SU-DHL-6 (cell line): ENCODE data around the gene PFN4.

Source experiments
- H2AFZ ChIP-seq: fragments of 200-600 bp; sonication (generic); 2 replicates; pipeline ENCODE4 v1.6.1; 2014; ENCODE audit warnings: low read depth, mild to moderate bottlenecking, moderate library complexity, mixed read lengths, antibody characterized with exemption, low read length; ENCODE audit not compliant: severe bottlenecking
- H3F3A ChIP-seq: fragments of 200-600 bp; shearing (Covaris generic); 2 replicates; pipeline ENCODE4 v1.6.0; 2016; ENCODE audit warnings: antibody characterized with exemption, mild to moderate bottlenecking; ENCODE audit not compliant: insufficient read depth
- H3K27ac ChIP-seq: fragments of 200-600 bp; sonication (generic); 2 replicates; pipeline ENCODE4 v1.5.1; 2016; ENCODE audit warnings: low read depth, mild to moderate bottlenecking, low read length, moderate library complexity, mixed read lengths
- H3K27me3 ChIP-seq: fragments of 200-600 bp; sonication (generic), shearing (Covaris generic); 2 replicates; pipeline ENCODE4 v1.6.0; 2014; ENCODE audit warnings: mild to moderate bottlenecking, low read length
- H3K36me3 ChIP-seq: fragments of 200-600 bp; sonication (generic); 2 replicates; pipeline ENCODE4 v1.6.1; 2014; ENCODE audit warnings: mild to moderate bottlenecking, low read length, mixed read lengths
- H3K4me2 ChIP-seq: fragments of 300-600, 200-600 bp; shearing (Covaris generic), sonication (generic); 2 replicates; pipeline ENCODE4 v1.6.0; 2014; ENCODE audit warnings: low read length, low read depth, mild to moderate bottlenecking; ENCODE audit not compliant: poor library complexity, severe bottlenecking
- H3K4me3 ChIP-seq: fragments of 200-600 bp; sonication (generic); 2 replicates; pipeline ENCODE4 v1.5.1; 2014; ENCODE audit warnings: antibody characterized with exemption, low read length, mild to moderate bottlenecking, mixed read lengths; ENCODE audit not compliant: insufficient read depth, poor library complexity, severe bottlenecking
- H3K79me2 ChIP-seq: fragments of 200-600 bp; sonication (generic); 2 replicates; pipeline ENCODE4 v1.6.1; 2014; ENCODE audit warnings: mild to moderate bottlenecking, low read length, moderate library complexity; ENCODE audit not compliant: insufficient read depth
- H3K9ac ChIP-seq: fragments of 200-600 bp; sonication (generic); 2 replicates; pipeline ENCODE4 v1.7.0; 2014; ENCODE audit warnings: mild to moderate bottlenecking, low read length
- H3K9me2 ChIP-seq: fragments of 200-600 bp; sonication (generic); replicated peaks from 2 replicates; pipeline ENCODE4 v1.6.1; 2014; ENCODE audit warnings: low read length; ENCODE audit not compliant: insufficient read depth
- H3K9me3 ChIP-seq: fragments of 200-600 bp; sonication (generic); 2 replicates; pipeline ENCODE4 v1.6.1; 2014; ENCODE audit warnings: low read length, mixed read lengths; ENCODE audit not compliant: insufficient read depth
- H4K20me1 ChIP-seq: fragments of 200-600 bp; sonication (generic); 2 replicates; pipeline ENCODE4 v1.6.1; 2014; ENCODE audit warnings: low read depth, mild to moderate bottlenecking, antibody characterized with exemption, low read length, moderate library complexity, mixed read lengths
- CTCF ChIP-seq: fragments of 200-600 bp; sonication (generic); IDR thresholded peaks from one replicate; pipeline ENCODE4 v1.5.1; 2017; ENCODE audit warnings: antibody characterized with exemption, mild to moderate bottlenecking, low read length, moderate library complexity; ENCODE audit not compliant: insufficient read depth, poor library complexity, severe bottlenecking
- EZH2phosphoT487 ChIP-seq: fragments of 200-600 bp; sonication (generic), shearing (Covaris generic); conservative IDR thresholded peaks from 2 replicates; pipeline ENCODE4 v1.6.1; 2018; ENCODE audit warnings: mild to moderate bottlenecking, antibody characterized with exemption, low read length, moderate library complexity, mixed read lengths

PFN4 gene

GRCh38 chr2:24065341-24065740, 57.8 kb downstream of the PFN4 start:
- Histone ChIP-seq H3K27me3 (no peaks in the 10 kb centered on the region), H3K4me2 (no peak overlapping the region), H3K9me2 (no peaks in the 10 kb centered on the region), H3F3A (no peaks in the 10 kb centered on the region), H2AFZ (no peak overlapping the region), H3K9ac (no peak overlapping the region), H3K36me3 (0 out of 2 replicates have a peak, but pooled peaks cover 4% of the 10 kb centered on the region), H3K4me3 (no peak overlapping the region), H4K20me1 (no peaks in the 10 kb centered on the region), H3K27ac (no peak overlapping the region), H3K9me3 (no peaks in the 10 kb centered on the region), H3K79me2 (no peaks in the 10 kb centered on the region; the same call in 1 of the 2 replicates)
- TF ChIP-seq EZH2phosphoT487 = no peak
- TF ChIP-seq CTCF = no peak
